Mesangial cell (primary cell): ENCODE results near the gene PADI2. TPM values are rescaled to one million over a fixed set of nuclear protein-coding genes. Genes with fewer than 3 reads are reported as not detected.

Source experiments
- total RNA-seq: library from RNA; depleted of rRNA; stranded (reverse); fragments of >200 nt; gene quantifications from 2 replicates; pipeline ENCODE4 v1.2.3, GENCODE V29; 2015

PADI2 gene
- total RNA-seq: 5.2 and 9.3 TPM in 2 replicates

GRCh38 chr1:17119076-17119772 is at the start of gene PADI2:
PADI2 (minus strand) TSS chr1:17119451; CDS start chr1:17119371, 80 bp downstream.

GRCh38 chr1:17053685-17054410 is 65.4 kb downstream of the PADI2 start, which contains the start of gene SDHB:
SDHB (minus strand) TSS chr1:17054032; CDS start chr1:17054019, 13 bp downstream.

Other genes with a start within 250 kb of the PADI2 start
- under 0.01 TPM in 2 replicates for gene RNU1-2, start 223.5 kb downstream of the PADI2 start, total RNA-seq
- gene CROCC, start 197.5 kb downstream of the PADI2 start, total RNA-seq: 14.3 and 23.2 TPM in 2 replicates
- 218 and 267 TPM in 2 replicates for gene MFAP2, start 138.8 kb downstream of the PADI2 start, total RNA-seq
- gene ATP13A2, start 107.5 kb downstream of the PADI2 start, total RNA-seq: 110 and 150 TPM in 2 replicates
- 110 and 166 TPM in 2 replicates for gene SDHB, start 65.4 kb downstream of the PADI2 start, total RNA-seq
- gene PADI1, start 85.7 kb upstream of the PADI2 start, total RNA-seq: 1.3 and 2.4 TPM in 2 replicates
- gene PADI3, start 129.6 kb upstream of the PADI2 start, total RNA-seq: 0.16 TPM in 1 of 2 replicates, not detected in the other
- not detected in 2 replicates for gene PADI4, start 188.7 kb upstream of the PADI2 start, total RNA-seq